Activated T-cell treated with anti-CD3 and anti-CD28 coated beads, Interleukin-2, amount 50 U/mL, for 48 hours (primary cell): ENCODE results near the gene ETNK2.

Source experiments
- DNase-seq, 2 experiments: peaks; one replicate each; pipeline ENCODE4 v3.0.0-alpha.2; 2020

The ETNK2 gene

DNA sequence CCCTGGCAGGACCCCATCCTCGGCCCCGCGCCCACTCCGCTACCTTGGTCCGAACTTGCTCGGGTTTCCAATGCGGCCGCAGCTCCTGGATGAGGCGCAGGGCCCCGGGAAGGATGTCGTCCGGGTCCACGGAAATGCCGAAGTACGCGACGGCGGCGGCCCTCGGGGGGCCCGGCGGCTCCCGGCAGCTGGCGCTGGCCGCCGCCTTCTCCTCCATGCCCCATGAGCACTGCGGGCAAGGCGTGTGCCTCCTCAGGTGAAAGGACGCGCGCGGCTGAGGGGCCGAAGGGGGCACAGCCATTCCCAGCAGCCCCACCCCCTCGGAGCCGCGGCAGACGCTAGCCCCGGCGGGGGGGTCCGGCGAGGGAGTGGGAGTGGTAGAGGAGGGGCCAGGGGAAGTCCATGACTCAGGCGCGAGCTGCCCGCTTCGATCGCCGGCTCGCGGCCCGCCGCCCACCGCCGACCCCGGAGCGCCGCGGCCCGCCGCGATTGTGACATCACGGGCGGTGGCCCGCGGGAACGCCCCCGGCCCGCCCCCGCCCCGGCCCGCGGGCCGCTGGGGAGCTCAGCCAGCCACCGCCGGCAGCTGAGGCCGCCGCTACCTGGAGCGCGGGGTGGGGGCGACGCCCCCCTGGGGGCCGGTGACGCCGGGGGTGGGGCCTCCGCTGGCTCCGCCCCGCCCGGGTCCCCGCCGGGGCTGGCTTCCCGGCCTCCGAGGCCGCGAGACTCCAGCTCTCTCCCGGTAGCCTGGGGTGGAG is at the start of gene ETNK2:
TSS of gene ETNK2 (minus strand) at position 493 of the 758 bp plus-strand sequence. CDS start at position 301, 192 bp downstream.
- peak; percentile 49 to 67 for DNase-seq

- no peak for DNase-seq
These were observed 49.6 kb upstream of the ETNK2 start for GRCh38 chr1:204201348-204202040.

- DNase-seq, result no peak
These were observed 47.7 kb upstream of the ETNK2 start for GRCh38 chr1:204199579-204199978.

GRCh38 chr1:204198348-204199340 is 46.8 kb upstream of the ETNK2 start:
- DNase-seq, result no peak

DNA sequence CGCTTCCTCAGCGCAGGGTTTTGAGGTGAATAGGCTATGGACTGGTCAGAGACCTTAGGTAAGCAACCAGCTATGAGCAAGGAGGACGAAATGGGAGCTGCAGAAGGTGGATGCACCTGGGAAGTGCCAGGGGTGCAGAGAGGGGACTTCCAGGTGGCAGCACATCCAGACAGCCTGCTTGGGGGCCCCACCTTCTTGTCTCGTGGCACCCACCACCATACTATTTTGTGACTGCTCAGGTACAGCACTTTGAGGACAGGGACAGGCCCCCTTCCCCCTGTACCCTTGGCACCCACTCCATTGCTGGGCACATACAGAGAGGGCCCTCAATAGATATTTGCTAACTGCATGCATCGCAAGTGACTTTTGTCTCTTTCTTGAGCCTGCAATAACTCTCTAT is 45.2 kb upstream of the ETNK2 start:
- DNase-seq, result no peak

DNA sequence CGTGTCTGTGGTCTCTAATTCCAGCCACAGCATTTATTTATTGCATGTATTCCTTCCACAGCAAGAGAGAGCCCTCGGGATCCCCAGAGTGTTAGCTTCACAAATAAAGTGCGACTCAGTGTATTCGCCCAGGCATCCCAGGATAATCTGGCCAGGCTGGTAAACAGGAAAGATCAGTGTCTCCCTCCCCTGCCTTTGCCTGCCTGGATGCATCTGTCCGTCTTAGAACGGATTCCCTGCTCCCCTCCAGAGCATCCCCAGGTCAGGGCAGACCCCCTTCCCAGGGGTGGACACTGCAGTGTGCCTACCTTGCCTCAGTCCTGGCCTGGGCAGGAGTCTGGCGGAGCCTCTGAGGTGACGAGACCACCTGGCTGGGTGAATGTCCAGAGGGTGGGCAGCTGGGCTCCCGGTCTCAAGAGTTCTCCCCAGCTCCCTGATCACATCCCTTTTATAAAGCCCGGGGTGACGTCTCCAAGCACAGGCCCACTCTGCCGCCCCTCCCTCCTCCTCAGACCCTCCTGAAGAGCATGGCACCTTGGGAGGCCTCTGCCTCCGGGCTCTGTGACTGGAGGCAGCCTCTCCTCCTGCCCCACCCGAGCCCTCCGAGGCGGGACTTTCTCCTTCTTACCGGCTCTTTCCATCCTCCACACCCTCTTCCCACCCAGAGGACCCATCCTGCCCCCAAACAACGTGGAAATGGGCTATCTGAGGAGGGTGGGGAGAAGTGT is 44.4 kb upstream of the ETNK2 start, which contains the start of gene KISS1:
TSS of gene KISS1 (minus strand) at position 424 of the 728 bp plus-strand sequence. CDS start 3,615 bp downstream, outside the sequence.
- no peak for DNase-seq

GRCh38 chr1:204194771-204195170 is 42.9 kb upstream of the ETNK2 start:
- no peak for DNase-seq

DNA sequence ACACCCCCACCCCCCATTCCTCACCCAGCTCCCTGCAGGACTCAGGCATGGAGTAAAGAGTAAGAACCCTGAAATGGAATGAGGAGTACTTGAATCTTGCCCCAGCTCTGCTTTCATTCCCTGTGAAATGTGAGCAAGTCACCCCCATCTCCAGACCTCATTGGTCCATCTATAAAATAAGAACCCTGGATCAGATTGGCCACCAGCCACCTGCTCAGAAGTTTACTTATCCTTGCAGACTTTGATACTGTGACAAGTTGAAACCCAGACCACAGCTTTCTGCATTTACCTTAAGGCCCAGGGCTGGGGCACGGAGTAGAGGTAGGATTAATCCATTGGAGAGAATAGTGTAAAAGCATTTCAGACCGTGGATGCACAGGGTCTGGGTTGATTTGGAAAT is 42.2 kb upstream of the ETNK2 start:
- no peak for DNase-seq

GRCh38 chr1:204192589-204193352 is 40.9 kb upstream of the ETNK2 start:
- no peak for DNase-seq

DNA sequence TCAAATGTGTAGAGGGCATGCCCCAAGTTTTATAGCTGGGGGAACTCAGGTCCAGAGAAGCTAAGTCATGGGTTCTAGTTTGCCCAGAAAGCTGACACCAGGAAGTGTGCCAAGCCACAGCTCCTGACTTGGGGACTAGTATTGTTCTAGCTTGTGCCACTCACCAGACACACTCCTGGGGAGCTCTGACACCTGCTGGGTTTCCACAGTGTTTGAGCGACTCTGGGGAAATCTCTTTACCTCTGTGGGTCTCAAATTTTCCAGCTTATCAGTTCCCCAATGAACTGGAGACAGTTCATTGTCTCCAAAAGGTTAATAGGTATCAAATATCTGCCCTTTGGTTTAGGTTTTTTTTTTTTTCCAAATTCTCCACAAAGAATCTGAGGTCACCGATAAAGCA is 40.2 kb upstream of the ETNK2 start:
- no peak for DNase-seq

DNA sequence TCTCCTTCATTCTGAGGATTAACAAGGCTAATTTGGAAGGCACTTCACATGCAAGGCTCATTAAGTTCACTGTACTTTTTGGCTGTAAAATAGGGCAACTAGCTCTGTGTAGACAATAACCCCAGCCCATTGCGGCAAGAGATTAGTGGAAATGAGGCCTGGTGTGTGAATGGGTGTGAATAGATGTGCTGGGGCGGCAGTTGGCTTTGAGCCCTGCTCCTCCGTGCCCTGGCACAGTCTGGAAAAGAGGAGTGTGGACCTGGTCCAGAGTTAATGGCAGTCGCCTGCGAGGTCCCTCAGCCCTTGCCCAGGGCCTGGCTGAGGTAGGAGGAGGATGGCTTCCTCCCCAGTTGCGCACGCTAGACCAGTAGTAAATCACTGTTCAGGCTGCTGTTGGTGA is 39.6 kb upstream of the ETNK2 start:
- DNase-seq, result no peak

GRCh38 chr1:204190212-204191211 is 38.7 kb upstream of the ETNK2 start:
- DNase-seq, result peak in 1 of 2 experiments; percentile 44

GRCh38 chr1:204188959-204189639 is 37.3 kb upstream of the ETNK2 start:
- peak in 1 of 2 experiments; percentile 26 for DNase-seq

DNA sequence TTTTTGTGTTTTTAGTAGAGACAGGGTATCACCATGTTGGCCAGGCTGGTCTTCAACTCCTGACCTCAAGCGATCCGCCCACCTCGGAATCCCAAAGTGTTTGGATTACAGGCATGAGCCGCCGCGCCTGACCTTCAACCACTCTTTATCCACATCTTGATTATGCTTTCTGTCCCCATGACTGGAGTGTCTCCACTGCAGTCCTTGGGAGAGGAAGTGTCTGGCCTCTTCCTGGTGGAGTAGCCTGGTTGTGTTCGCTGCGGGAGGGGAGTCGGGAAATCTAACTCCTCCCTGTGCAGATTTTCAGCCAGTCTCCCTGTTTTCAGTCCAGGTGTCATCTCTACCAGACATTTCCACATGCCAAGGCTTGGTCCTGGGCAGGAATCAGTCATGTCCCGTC is 34.8 kb upstream of the ETNK2 start:
- no peak for DNase-seq

DNA sequence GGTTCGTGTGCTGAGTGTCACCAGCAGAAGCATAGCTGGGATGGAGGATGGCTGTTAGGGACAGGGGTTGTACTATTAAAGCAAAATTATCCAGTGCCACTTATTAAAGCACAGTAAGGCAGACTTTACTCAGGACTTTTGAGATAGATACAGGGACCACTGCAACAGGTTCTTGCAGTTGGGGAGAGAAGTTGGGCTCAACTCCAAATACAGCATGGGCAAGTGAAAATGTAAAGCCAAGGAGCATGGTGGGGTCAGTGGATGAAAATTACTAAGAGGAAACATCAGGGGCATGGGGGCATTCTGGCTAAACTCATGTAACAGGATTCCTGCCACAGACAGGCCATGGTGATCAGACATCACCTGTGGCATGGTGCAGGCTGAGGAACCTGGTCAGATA is 29.3 kb upstream of the ETNK2 start:
- no peak for DNase-seq

DNA sequence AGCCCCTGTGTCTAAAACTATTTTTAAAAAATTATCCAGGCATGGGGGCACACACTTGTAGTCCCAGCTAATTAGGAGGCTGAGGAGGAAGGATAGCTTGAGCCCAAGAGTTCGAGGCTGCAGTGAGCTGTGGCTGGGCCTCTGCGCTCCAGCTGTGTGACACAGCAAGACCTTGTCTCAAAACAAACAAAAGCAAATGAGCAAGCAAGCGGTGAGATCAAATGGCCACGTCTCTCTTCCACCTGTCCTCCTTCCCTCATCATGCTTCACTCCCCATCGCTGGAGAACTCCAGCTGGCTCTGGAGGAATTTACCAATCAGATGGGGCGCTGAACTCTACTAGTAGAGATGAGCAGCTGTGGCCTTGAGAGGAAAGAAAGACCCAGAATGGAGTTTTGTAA is 28.3 kb upstream of the ETNK2 start:
- DNase-seq, result no peak

- DNase-seq, result no peak
These were observed 26.8 kb upstream of the ETNK2 start for GRCh38 chr1:204178487-204179281.

- no peak for DNase-seq
These were observed 25.3 kb upstream of the ETNK2 start for GRCh38 chr1:204177133-204177532.

- DNase-seq, result no peak
These were observed 24.2 kb upstream of the ETNK2 start for GRCh38 chr1:204176049-204176448.
